ENCODE data around the gene PTPN2.
"Not testable (repeated sequence)": the region's sequence is repeated elsewhere in the genome, so short reads cannot be mapped to it uniquely, and the experiment has no call there.

DNA sequence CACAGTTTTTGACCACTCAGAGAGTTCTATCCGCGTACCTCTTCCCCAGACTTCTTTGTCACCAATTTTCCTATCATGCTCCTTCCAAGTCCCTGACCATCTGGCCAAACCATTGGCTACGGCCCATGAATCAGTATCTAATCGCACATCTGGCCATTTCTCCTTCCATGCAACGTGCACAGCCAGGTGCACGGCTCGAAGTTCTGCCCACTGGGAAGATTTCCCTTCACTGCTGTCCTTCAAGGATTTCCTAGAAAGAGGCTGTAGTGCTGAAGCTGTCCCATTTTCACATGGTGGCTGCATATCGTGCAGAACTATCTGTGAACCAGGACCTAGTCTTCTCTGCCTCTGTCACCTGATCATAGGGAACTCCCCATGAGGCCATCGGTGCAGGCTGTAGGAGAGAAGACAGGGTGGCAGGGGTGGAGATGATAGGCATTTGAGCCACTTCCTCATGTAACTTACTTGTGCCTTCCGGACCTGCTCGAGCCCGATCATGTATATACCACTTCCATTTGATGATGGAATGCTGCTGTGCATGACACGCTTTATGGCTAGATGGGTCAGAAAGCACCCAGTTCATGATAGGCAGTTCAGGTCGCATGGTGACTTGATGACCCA, 127.3 kb downstream of the PTPN2 start:
- TF ChIP-seq, protein P1, sequence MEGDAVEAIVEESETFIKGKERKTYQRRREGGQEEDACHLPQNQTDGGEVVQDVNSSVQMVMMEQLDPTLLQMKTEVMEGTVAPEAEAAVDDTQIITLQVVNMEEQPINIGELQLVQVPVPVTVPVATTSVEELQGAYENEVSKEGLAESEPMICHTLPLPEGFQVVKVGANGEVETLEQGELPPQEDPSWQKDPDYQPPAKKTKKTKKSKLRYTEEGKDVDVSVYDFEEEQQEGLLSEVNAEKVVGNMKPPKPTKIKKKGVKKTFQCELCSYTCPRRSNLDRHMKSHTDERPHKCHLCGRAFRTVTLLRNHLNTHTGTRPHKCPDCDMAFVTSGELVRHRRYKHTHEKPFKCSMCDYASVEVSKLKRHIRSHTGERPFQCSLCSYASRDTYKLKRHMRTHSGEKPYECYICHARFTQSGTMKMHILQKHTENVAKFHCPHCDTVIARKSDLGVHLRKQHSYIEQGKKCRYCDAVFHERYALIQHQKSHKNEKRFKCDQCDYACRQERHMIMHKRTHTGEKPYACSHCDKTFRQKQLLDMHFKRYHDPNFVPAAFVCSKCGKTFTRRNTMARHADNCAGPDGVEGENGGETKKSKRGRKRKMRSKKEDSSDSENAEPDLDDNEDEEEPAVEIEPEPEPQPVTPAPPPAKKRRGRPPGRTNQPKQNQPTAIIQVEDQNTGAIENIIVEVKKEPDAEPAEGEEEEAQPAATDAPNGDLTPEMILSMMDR (conservative IDR thresholded peaks at IDR 0.05; ENCODE audit: low read depth, low read length), result not testable (repeated sequence)
- TF ChIP-seq EZH2 (IDR thresholded peaks at IDR 0.05; ENCODE audit: borderline replicate concordance, low read depth, low read length, poor library complexity, severe bottlenecking), result not testable (repeated sequence)

Data from A673 (cell line).